ENCODE results near the gene CNGB1. TPM values are rescaled to one million over a fixed set of nuclear protein-coding genes. Genes with fewer than 3 reads are reported as not detected.

Gene CNGB1
- total RNA-seq, 1 experiment from 2014 or later = not detected

DNA sequence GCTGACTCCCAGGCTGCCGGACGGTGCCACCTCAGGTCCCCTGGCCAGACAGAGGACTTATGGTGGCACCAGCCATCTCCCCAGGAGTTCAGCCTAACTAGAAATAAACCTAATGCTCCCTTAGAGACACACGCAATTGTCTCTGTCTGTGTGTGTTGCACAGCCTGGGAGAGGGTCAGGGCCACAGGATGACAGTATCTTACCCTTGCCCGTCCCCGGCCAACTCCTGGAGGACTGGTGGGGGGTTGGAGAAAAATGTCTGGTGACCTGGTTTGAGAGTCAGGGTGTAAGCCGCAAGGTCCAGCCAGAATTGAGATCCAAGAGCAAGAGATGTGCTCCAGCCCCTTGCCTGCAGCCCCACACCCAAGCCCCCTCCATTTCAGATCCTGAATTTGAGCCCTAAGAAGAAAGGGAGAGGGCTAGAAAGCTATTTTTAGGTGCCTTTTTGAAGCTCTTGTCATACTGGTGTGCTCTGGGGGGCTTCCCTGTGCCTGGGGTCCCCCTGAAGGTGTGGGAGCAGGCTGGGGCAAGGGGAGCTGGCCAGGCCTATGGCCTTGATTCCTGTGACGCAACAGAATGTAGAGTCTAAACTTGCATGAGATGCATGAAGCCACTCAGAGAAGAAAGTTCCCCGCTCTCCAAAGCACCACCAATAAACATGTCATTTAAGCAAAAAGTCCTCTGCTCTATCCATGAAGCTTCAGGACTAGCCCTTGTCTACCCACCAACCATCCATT, 16.7 kb upstream of the CNGB1 start (continued):
- TF ChIP-seq, protein P1, sequence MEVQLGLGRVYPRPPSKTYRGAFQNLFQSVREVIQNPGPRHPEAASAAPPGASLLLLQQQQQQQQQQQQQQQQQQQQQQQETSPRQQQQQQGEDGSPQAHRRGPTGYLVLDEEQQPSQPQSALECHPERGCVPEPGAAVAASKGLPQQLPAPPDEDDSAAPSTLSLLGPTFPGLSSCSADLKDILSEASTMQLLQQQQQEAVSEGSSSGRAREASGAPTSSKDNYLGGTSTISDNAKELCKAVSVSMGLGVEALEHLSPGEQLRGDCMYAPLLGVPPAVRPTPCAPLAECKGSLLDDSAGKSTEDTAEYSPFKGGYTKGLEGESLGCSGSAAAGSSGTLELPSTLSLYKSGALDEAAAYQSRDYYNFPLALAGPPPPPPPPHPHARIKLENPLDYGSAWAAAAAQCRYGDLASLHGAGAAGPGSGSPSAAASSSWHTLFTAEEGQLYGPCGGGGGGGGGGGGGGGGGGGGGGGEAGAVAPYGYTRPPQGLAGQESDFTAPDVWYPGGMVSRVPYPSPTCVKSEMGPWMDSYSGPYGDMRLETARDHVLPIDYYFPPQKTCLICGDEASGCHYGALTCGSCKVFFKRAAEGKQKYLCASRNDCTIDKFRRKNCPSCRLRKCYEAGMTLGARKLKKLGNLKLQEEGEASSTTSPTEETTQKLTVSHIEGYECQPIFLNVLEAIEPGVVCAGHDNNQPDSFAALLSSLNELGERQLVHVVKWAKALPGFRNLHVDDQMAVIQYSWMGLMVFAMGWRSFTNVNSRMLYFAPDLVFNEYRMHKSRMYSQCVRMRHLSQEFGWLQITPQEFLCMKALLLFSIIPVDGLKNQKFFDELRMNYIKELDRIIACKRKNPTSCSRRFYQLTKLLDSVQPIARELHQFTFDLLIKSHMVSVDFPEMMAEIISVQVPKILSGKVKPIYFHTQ (CRISPR knock-in tag; IDR thresholded peaks at IDR 0.05) = no peak
- TF ChIP-seq ZNF263 (CRISPR knock-in tag; IDR thresholded peaks at IDR 0.05; ENCODE audit: low read depth) (no peak), HMGA2 (CRISPR knock-in tag; IDR thresholded peaks at IDR 0.05) (no peak)
- TF ChIP-seq, protein P2, sequence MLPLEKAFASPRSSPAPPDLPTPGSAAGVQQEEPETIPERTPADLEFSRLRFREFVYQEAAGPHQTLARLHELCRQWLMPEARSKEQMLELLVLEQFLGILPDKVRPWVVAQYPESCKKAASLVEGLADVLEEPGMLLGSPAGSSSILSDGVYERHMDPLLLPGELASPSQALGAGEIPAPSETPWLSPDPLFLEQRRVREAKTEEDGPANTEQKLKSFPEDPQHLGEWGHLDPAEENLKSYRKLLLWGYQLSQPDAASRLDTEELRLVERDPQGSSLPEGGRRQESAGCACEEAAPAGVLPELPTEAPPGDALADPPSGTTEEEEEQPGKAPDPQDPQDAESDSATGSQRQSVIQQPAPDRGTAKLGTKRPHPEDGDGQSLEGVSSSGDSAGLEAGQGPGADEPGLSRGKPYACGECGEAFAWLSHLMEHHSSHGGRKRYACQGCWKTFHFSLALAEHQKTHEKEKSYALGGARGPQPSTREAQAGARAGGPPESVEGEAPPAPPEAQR (CRISPR knock-in tag; IDR thresholded peaks at IDR 0.05) = no peak

DNA sequence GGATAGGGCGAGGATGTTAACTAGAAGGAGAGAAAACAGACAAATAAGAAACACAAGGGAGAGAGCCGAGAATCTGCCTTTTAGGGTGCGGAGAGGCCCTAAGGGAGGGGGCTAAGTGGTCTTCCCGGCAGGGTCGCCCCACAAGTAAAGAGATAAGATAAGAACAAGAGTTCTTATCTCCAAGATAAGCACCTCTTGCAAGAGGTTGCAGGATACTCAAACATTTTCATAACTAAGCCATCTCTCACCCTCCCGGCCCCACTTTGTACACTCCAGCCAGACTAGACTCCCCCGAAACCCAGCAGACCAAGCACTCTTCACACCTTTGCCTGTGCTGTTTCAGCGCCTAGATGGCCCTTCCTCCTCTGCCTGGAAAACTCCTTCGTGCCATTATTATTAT, 15.3 kb upstream of the CNGB1 start:
- Mint-ChIP-seq H3K27ac (no peak overlapping the region), H3K4me1 (peaks cover 9% of the 10 kb centered on the region), H3K4me3 (peak overlapping the region; percentile 86), H3K9me3 (no peaks in the 10 kb centered on the region), H3K27me3 (ENCODE audit: low read depth) (peaks cover 48% of the 10 kb centered on the region), H3K36me3 (no peaks in the 10 kb centered on the region)
- DNase-seq (ENCODE audit: low spot score) = no peak
- ChIA-PET POLR2A (interaction anchor here (0.7 kb wide), 1 partner anchor 7 kb away, joined by 3 read pairs; no protein-coding TSS in a partner anchor), CTCF (interaction anchor here (1.4 to 2.2 kb wide), 3 partner anchors 12 to 190 kb away, joined by 4 to 6 read pairs (median 4); partner anchors contain the start of gene ZNF319)
- no peak for TF ChIP-seq HMGA2 (CRISPR knock-in tag; IDR thresholded peaks at IDR 0.05)
- no peak for ATAC-seq

DNA sequence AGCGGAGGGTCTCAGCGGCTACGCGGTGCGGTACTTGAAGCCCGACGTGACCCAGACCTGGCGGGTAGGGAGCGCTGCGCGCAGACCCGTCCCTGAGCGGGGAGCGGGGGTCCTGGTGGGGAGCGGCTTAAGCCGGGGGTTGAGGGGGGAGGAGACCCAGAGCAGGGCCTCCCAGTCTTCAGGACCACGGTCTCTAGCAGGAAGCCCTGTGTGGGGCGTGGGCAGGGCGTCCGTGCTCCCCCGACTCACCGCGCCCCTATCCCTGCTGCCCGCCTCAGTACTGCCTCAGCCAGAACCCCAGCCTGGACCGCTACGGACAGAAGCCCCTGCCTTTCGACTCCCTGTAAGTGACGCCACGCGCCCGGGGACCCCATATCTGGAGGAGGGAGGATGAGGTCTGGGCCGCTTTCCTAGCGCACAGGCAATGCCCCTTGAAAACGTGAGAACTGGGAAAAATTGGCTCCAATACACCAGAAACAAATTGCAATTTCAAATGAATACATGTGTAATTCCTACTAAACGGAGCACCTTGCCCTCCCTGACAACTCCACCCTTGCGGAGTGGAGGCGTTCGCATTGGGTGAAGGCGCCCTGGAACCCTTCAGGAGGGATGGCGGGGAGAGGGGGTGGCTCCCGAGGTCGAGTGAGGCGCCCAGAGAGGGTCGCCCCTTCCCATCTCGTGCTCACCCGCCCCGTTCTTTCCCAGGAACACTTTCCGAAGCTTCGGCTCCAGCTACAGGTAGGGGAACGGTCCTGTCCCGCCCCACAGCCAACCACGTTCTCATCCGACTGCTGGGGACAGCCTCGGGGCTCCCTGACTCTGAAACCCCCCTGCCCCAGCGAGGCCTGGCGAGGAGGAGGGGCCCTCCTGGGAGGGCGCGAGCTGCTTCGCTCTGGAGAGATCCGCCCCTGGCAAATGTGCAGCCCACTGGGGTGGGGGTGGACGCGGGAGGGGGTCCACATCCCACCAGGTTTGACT, 14.6 kb upstream of the CNGB1 start:
- Mint-ChIP-seq H3K27ac (no peak overlapping the region), H3K4me3 (peak overlapping the region; percentile 86), H3K4me1 (peaks cover 9% of the 10 kb centered on the region), H3K9me3 (no peaks in the 10 kb centered on the region), H3K36me3 (no peaks in the 10 kb centered on the region), H3K27me3 (ENCODE audit: low read depth) (peaks cover 48% of the 10 kb centered on the region)
- CTCF ChIA-PET = interaction anchor here (0.6 to 2.7 kb wide), 17 partner anchors 8 to 394 kb away, joined by 3 to 20 read pairs (median 4); partner anchors contain the start of genes CFAP20, USB1 and ZNF319
- ATAC-seq = peak; percentile 46
- POLR2A ChIA-PET = interaction anchor here (0.5 to 0.7 kb wide), 3 partner anchors 8 to 64 kb away, joined by 3 to 4 read pairs (median 3); no protein-coding TSS in a partner anchor
- TF ChIP-seq JUN (CRISPR knock-in tag; IDR thresholded peaks at IDR 0.05) (no peak), CBFB (CRISPR knock-in tag; IDR thresholded peaks at IDR 0.05; ENCODE audit: low read depth) (no peak), ZNF138 (CRISPR knock-in tag; conservative IDR thresholded peaks at IDR 0.05) (no peak), TCF7 (CRISPR knock-in tag; IDR thresholded peaks at IDR 0.05; ENCODE audit: low read depth) (no peak)
- DNase-seq (ENCODE audit: low spot score) = peak; percentile 45

DNA sequence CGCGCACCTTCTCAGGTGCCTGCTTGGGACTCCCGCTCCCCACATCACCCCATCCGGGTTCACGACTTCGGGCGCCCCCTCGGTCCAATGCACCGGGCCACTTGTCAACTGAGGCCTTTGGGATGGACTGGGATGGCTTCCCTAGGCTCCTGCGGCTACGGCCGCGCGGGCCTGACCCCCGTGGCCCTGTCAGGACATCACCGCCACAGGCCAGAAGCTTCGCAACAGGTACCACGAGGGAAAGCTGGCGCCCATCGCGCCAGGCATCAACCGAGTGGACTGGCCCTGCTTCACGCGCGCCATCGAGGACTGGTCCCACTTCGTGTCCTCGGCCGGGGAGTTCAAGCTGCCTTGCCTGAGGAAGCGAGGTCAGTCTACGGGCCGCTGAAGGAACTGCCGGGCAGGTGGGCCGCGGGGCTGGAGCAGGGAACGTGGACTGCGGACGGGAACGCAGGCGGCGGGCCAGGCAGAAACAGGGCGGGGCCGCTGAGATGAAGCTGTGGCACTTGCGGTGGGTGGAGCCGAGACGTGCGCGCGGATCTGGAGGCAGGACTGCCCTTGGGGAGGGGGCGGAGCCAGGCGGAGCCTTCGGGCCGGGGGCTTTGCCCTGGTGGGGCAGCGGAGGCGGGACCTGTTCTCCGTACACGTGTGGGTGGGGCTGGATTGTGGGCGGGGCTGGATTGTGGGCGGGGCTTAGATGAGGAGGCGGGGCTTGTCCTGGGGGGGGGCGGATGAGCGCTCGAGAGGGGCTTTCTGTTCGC, 13.7 kb upstream of the CNGB1 start:
- CTCF ChIA-PET = interaction anchor here (0.6 to 2.7 kb wide), 16 partner anchors 8 to 393 kb away, joined by 3 to 20 read pairs (median 4); partner anchors contain the start of genes CFAP20, USB1 and ZNF319
- ATAC-seq (peak; percentile 97), DNase-seq (ENCODE audit: low spot score) (peak; percentile 99)
- H3K36me3 Mint-ChIP-seq = no peaks in the 10 kb centered on the region
- peaks cover 48% of the 10 kb centered on the region for H3K27me3 Mint-ChIP-seq (ENCODE audit: low read depth)
- H3K9me3 Mint-ChIP-seq = no peaks in the 10 kb centered on the region
- peaks cover 9% of the 10 kb centered on the region for H3K4me1 Mint-ChIP-seq
- peak overlapping the region; percentile 86 for H3K4me3 Mint-ChIP-seq
- POLR2A ChIA-PET = interaction anchor here (0.6 to 1.2 kb wide), 3 partner anchors 12 to 86 kb away, joined by 3 to 4 read pairs (median 3); no protein-coding TSS in a partner anchor
- no peak overlapping the region for H3K27ac Mint-ChIP-seq
- TF ChIP-seq, protein P3, sequence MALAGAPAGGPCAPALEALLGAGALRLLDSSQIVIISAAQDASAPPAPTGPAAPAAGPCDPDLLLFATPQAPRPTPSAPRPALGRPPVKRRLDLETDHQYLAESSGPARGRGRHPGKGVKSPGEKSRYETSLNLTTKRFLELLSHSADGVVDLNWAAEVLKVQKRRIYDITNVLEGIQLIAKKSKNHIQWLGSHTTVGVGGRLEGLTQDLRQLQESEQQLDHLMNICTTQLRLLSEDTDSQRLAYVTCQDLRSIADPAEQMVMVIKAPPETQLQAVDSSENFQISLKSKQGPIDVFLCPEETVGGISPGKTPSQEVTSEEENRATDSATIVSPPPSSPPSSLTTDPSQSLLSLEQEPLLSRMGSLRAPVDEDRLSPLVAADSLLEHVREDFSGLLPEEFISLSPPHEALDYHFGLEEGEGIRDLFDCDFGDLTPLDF (CRISPR knock-in tag; IDR thresholded peaks at IDR 0.05) = peak; percentile 29; the same call in 1 of the 2 replicates
- TF ChIP-seq FOXK1 (CRISPR knock-in tag; IDR thresholded peaks at IDR 0.05) (peak; percentile 50), TEAD1 (CRISPR knock-in tag; IDR thresholded peaks at IDR 0.05) (peak; percentile 43; the same call in 1 of the 2 replicates), PRRX2 (CRISPR knock-in tag; IDR thresholded peaks at IDR 0.05) (no peak), NFATC4 (CRISPR knock-in tag; IDR thresholded peaks at IDR 0.05) (no peak)
- TF ChIP-seq, protein P4, sequence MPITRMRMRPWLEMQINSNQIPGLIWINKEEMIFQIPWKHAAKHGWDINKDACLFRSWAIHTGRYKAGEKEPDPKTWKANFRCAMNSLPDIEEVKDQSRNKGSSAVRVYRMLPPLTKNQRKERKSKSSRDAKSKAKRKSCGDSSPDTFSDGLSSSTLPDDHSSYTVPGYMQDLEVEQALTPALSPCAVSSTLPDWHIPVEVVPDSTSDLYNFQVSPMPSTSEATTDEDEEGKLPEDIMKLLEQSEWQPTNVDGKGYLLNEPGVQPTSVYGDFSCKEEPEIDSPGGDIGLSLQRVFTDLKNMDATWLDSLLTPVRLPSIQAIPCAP (CRISPR knock-in tag; IDR thresholded peaks at IDR 0.05) = no peak
- TF ChIP-seq, protein P5, sequence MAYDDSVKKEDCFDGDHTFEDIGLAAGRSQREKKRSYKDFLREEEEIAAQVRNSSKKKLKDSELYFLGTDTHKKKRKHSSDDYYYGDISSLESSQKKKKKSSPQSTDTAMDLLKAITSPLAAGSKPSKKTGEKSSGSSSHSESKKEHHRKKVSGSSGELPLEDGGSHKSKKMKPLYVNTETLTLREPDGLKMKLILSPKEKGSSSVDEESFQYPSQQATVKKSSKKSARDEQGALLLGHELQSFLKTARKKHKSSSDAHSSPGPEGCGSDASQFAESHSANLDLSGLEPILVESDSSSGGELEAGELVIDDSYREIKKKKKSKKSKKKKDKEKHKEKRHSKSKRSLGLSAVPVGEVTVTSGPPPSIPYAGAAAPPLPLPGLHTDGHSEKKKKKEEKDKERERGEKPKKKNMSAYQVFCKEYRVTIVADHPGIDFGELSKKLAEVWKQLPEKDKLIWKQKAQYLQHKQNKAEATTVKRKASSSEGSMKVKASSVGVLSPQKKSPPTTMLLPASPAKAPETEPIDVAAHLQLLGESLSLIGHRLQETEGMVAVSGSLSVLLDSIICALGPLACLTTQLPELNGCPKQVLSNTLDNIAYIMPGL (CRISPR knock-in tag; IDR thresholded peaks at IDR 0.05) = 0 out of 2 replicates have a peak, but pooled peaks have one; percentile 52

All from WTC11 (cell line).